Measurements from ENCODE around the gene BRINP2. TPM values are rescaled to one million over a fixed set of nuclear protein-coding genes. Genes with fewer than 3 reads are reported as not detected.

BRINP2 gene
- total RNA-seq, 1 experiment from 2014 or later = not detected

- DNase-seq (ENCODE audit: low spot score) = no peak
These were observed 104.0 kb downstream of the BRINP2 start for GRCh38 chr1:177274687-177275211.

- no peak for DNase-seq (ENCODE audit: low spot score)
These were observed 105.0 kb downstream of the BRINP2 start for GRCh38 chr1:177275736-177276135.

GRCh38 chr1:177278626-177279390, 108.0 kb downstream of the BRINP2 start:
- no peak for DNase-seq (ENCODE audit: low spot score)

- no peak for DNase-seq (ENCODE audit: low spot score)
These were observed 111.1 kb downstream of the BRINP2 start for GRCh38 chr1:177281901-177282300.

- no peak for DNase-seq (ENCODE audit: low spot score)
These were observed 112.2 kb downstream of the BRINP2 start for GRCh38 chr1:177282976-177283375.

- no peak for DNase-seq (ENCODE audit: low spot score)
These were observed 112.6 kb downstream of the BRINP2 start for GRCh38 chr1:177283380-177283779.

GRCh38 chr1:177286396-177286795, 115.6 kb downstream of the BRINP2 start:
- no peak for DNase-seq (ENCODE audit: low spot score)

- no peak for DNase-seq (ENCODE audit: low spot score)
These were observed 116.5 kb downstream of the BRINP2 start for GRCh38 chr1:177287270-177287669.

- DNase-seq (ENCODE audit: low spot score) = no peak
These were observed 117.2 kb downstream of the BRINP2 start for GRCh38 chr1:177287994-177288393.

GRCh38 chr1:177289532-177289931, 118.8 kb downstream of the BRINP2 start:
- DNase-seq (ENCODE audit: low spot score) = no peak

GRCh38 chr1:177300431-177300830, 129.7 kb downstream of the BRINP2 start:
- DNase-seq (ENCODE audit: low spot score) = no peak

- DNase-seq (ENCODE audit: low spot score) = no peak
These were observed 130.8 kb downstream of the BRINP2 start for GRCh38 chr1:177301425-177302124.

- DNase-seq (ENCODE audit: low spot score) = no peak
These were observed 131.7 kb downstream of the BRINP2 start for GRCh38 chr1:177302357-177303044.

- no peak for DNase-seq (ENCODE audit: low spot score)
These were observed 134.6 kb downstream of the BRINP2 start for GRCh38 chr1:177305040-177306018.

- no peak for DNase-seq (ENCODE audit: low spot score)
These were observed 135.3 kb downstream of the BRINP2 start for GRCh38 chr1:177306019-177306415.

GRCh38 chr1:177306981-177307380, 136.2 kb downstream of the BRINP2 start:
- no peak for DNase-seq (ENCODE audit: low spot score)

- no peak for DNase-seq (ENCODE audit: low spot score)
These were observed 137.0 kb downstream of the BRINP2 start for GRCh38 chr1:177307771-177308170.

GRCh38 chr1:177309880-177310279, 139.1 kb downstream of the BRINP2 start:
- no peak for DNase-seq (ENCODE audit: low spot score)

- DNase-seq (ENCODE audit: low spot score) = no peak
These were observed 139.6 kb downstream of the BRINP2 start for GRCh38 chr1:177310326-177310725.

- no peak for DNase-seq (ENCODE audit: low spot score)
These were observed 140.4 kb downstream of the BRINP2 start for GRCh38 chr1:177311111-177311510.

- DNase-seq (ENCODE audit: low spot score) = no peak
These were observed 140.8 kb downstream of the BRINP2 start for GRCh38 chr1:177311586-177311985.

Data from HT-29 (cell line).